DND-41 (cell line): ENCODE measurements around the gene CEMIP2.

Source experiments
- ATAC-seq: fragments of 200-7000 bp; cut with Tn5 transposase; 3 replicates; pipeline ENCODE4 v1.9.1; 2021; ENCODE audit warnings: low read depth; ENCODE audit not compliant: insufficient read depth
- DNase-seq: peaks from one replicate; pipeline ENCODE4 v3.0.0-alpha.2; 2020
- H2AFZ ChIP-seq: 2 replicates; pipeline ENCODE4 v1.6.0; 2012; ENCODE audit warnings: low read depth, low read length
- H3K27ac ChIP-seq: 2 replicates; pipeline ENCODE4 v1.5.1; 2012; ENCODE audit warnings: low read length, inconsistent platforms
- H3K27me3 ChIP-seq: fragments of 200-600 bp; sonication (generic); 2 replicates; pipeline ENCODE4 v1.6.0; 2012; ENCODE audit warnings: low read length, mild to moderate bottlenecking, inconsistent platforms; ENCODE audit not compliant: insufficient read depth, poor library complexity
- H3K36me3 ChIP-seq: 2 replicates; pipeline ENCODE4 v1.5.1; 2012; ENCODE audit warnings: low read length, inconsistent platforms; ENCODE audit not compliant: insufficient read depth
- H3K4me1 ChIP-seq: 2 replicates; pipeline ENCODE4 v1.5.1; 2012; ENCODE audit warnings: mild to moderate bottlenecking, low read length; ENCODE audit not compliant: insufficient read depth
- H3K4me2 ChIP-seq: 2 replicates; pipeline ENCODE4 v1.6.0; 2012; ENCODE audit warnings: mild to moderate bottlenecking, moderate library complexity, low read length, inconsistent platforms; ENCODE audit not compliant: insufficient read depth
- H3K4me3 ChIP-seq, 2 experiments: fragments of 200-600 bp in 1 of 2; shearing (Covaris generic) in 1 of 2; 2 replicates each; pipeline ENCODE4 v1.5.1; 2012 to 2016; ENCODE audit warnings: inconsistent platforms in 2 of 2, low read length in 2 of 2, mild to moderate bottlenecking in 2 of 2, low read depth in 1 of 2, moderate library complexity in 1 of 2
- H3K79me2 ChIP-seq: 2 replicates; pipeline ENCODE4 v1.6.0; 2012; ENCODE audit warnings: low read length, inconsistent platforms; ENCODE audit not compliant: insufficient read depth
- H3K9ac ChIP-seq: 2 replicates; pipeline ENCODE4 v1.6.0; 2012; ENCODE audit warnings: low read depth, mild to moderate bottlenecking, inconsistent platforms, low read length, moderate library complexity
- H3K9me3 ChIP-seq: 2 replicates; pipeline ENCODE4 v1.5.1; 2012; ENCODE audit warnings: low read length, moderate library complexity, mild to moderate bottlenecking, inconsistent platforms; ENCODE audit not compliant: insufficient read depth, severe bottlenecking
- H4K20me1 ChIP-seq: 2 replicates; pipeline ENCODE4 v1.6.0; 2012; ENCODE audit warnings: low read length; ENCODE audit not compliant: insufficient read depth
- CTCF ChIP-seq: IDR thresholded peaks from 2 replicates; pipeline ENCODE4 v1.5.1; 2012; ENCODE audit warnings: borderline replicate concordance, low read length, moderate library complexity, mild to moderate bottlenecking; ENCODE audit not compliant: poor library complexity, severe bottlenecking; ENCODE audit errors: extremely low read depth
- EZH2 ChIP-seq: IDR thresholded peaks from 3 replicates; pipeline ENCODE4 v1.6.1; 2012; ENCODE audit warnings: borderline replicate concordance, low read depth, mild to moderate bottlenecking, moderate library complexity, low read length, inconsistent platforms; ENCODE audit not compliant: severe bottlenecking

CEMIP2 gene

GRCh38 chr9:71680189-71680980 lies 87.9 kb downstream of the CEMIP2 start:
- no peaks in the 10 kb centered on the region for H3K27me3 ChIP-seq
- H3K9ac ChIP-seq = no peak overlapping the region
- H3K4me1 ChIP-seq = peaks cover 7% of the 10 kb centered on the region
- H3K27ac ChIP-seq = no peak overlapping the region
- no peaks in the 10 kb centered on the region for H3K9me3 ChIP-seq
- no peaks in the 10 kb centered on the region for H3K79me2 ChIP-seq
- no peak for ATAC-seq
- no peak overlapping the region for H2AFZ ChIP-seq
- H3K4me3 ChIP-seq = no peak overlapping the region
- TF ChIP-seq CTCF (no peak), EZH2 (no peak)
- no peaks in the 10 kb centered on the region for H3K36me3 ChIP-seq
- H3K4me2 ChIP-seq = no peak overlapping the region
- no peaks in the 10 kb centered on the region for H4K20me1 ChIP-seq
- DNase-seq = no peak

- no peaks in the 10 kb centered on the region for H3K9me3 ChIP-seq
- H3K9ac ChIP-seq = no peak overlapping the region
- H2AFZ ChIP-seq = no peak overlapping the region
- no peaks in the 10 kb centered on the region for H3K27me3 ChIP-seq
- no peak for ATAC-seq
- H3K79me2 ChIP-seq = no peaks in the 10 kb centered on the region
- H4K20me1 ChIP-seq = no peaks in the 10 kb centered on the region
- no peaks in the 10 kb centered on the region for H3K4me1 ChIP-seq
- no peak for DNase-seq
- TF ChIP-seq EZH2 (no peak), CTCF (no peak)
- H3K36me3 ChIP-seq = no peaks in the 10 kb centered on the region
- H3K27ac ChIP-seq = no peak overlapping the region
- H3K4me2 ChIP-seq = no peak overlapping the region
- no peak overlapping the region for H3K4me3 ChIP-seq
Observed at GRCh38 chr9:71678999-71679398, 89.3 kb downstream of the CEMIP2 start.

GRCh38 chr9:71677209-71677608 lies 91.1 kb downstream of the CEMIP2 start:
- no peak overlapping the region for H3K4me2 ChIP-seq
- no peaks in the 10 kb centered on the region for H4K20me1 ChIP-seq
- H3K36me3 ChIP-seq = no peaks in the 10 kb centered on the region
- TF ChIP-seq EZH2 = no peak
- no peak for TF ChIP-seq CTCF
- H3K27me3 ChIP-seq = no peaks in the 10 kb centered on the region
- no peak overlapping the region for H2AFZ ChIP-seq
- ATAC-seq (no peak), DNase-seq (no peak)
- H3K4me1 ChIP-seq = no peaks in the 10 kb centered on the region
- no peak overlapping the region for H3K9ac ChIP-seq
- H3K27ac ChIP-seq = no peak overlapping the region
- H3K79me2 ChIP-seq = no peaks in the 10 kb centered on the region
- no peaks in the 10 kb centered on the region for H3K9me3 ChIP-seq
- H3K4me3 ChIP-seq = no peak overlapping the region
